ENCODE measurements around the gene SEC61B.
"Not testable (repeated sequence)": the region's sequence is repeated elsewhere in the genome, so short reads cannot be mapped to it uniquely, and the experiment has no call there.

SEC61B gene

GRCh38 chr9:99235069-99235468 is 13.0 kb downstream of the SEC61B start:
- no peak for DNase-seq (ENCODE audit: low read depth in 1 of 2, low spot score in 1 of 2)
- Histone ChIP-seq H3K27me3 (ENCODE audit: insufficient read depth, poor library complexity, severe bottlenecking) (no peaks in the 10 kb centered on the region), H3K4me3 (replicated peaks; ENCODE audit: insufficient read depth, low read length) (no peak overlapping the region), H3K27ac (replicated peaks) (no peak overlapping the region)
- TF ChIP-seq POLR2AphosphoS5 (IDR thresholded peaks at IDR 0.05; ENCODE audit: low read depth) (no peak), SPI1 (IDR thresholded peaks at IDR 0.05; ENCODE audit: borderline replicate concordance, low read depth) (no peak), REST (IDR thresholded peaks at IDR 0.05; ENCODE audit: insufficient replicate concordance, low read depth) (no peak), GABPA (IDR thresholded peaks at IDR 0.05; ENCODE audit: low read depth) (no peak)

- no peak overlapping the region for H3K4me3 ChIP-seq (replicated peaks; ENCODE audit: insufficient read depth, low read length)
- peak overlapping the region; percentile 17; the same call in 1 of the 2 replicates for H3K27ac ChIP-seq (replicated peaks)
Observed at GRCh38 chr9:99235926-99236634, 14.0 kb downstream of the SEC61B start.

GRCh38 chr9:99237356-99237755 is 15.3 kb downstream of the SEC61B start:
- no peak for DNase-seq (ENCODE audit: low read depth in 1 of 2, low spot score in 1 of 2)
- TF ChIP-seq SPI1 (IDR thresholded peaks at IDR 0.05; ENCODE audit: borderline replicate concordance, low read depth) (no peak), REST (IDR thresholded peaks at IDR 0.05; ENCODE audit: insufficient replicate concordance, low read depth) (no peak), GABPA (IDR thresholded peaks at IDR 0.05; ENCODE audit: low read depth) (no peak), CTCF (IDR thresholded peaks at IDR 0.05; ENCODE audit: insufficient read depth, low read length) (no peak), POLR2AphosphoS5 (IDR thresholded peaks at IDR 0.05; ENCODE audit: low read depth) (no peak)
- H3K27ac ChIP-seq (replicated peaks): no peak overlapping the region
- H3K4me3 ChIP-seq (replicated peaks; ENCODE audit: insufficient read depth, low read length): no peak overlapping the region
- no peaks in the 10 kb centered on the region for H3K27me3 ChIP-seq (ENCODE audit: insufficient read depth, poor library complexity, severe bottlenecking)

More at GRCh38 chr9:99235926-99236634, 14.0 kb downstream of the SEC61B start:
- no peaks in the 10 kb centered on the region for H3K27me3 ChIP-seq (ENCODE audit: insufficient read depth, poor library complexity, severe bottlenecking)
- DNase-seq (ENCODE audit: low read depth in 1 of 2, low spot score in 1 of 2): peak in 1 of 2 experiments; percentile 32
- TF ChIP-seq SPI1 (IDR thresholded peaks at IDR 0.05; ENCODE audit: borderline replicate concordance, low read depth) (no peak), GABPA (IDR thresholded peaks at IDR 0.05; ENCODE audit: low read depth) (no peak), REST (IDR thresholded peaks at IDR 0.05; ENCODE audit: insufficient replicate concordance, low read depth) (no peak), POLR2AphosphoS5 (IDR thresholded peaks at IDR 0.05; ENCODE audit: low read depth) (no peak), CTCF (IDR thresholded peaks at IDR 0.05; ENCODE audit: insufficient read depth, low read length) (no peak)

GRCh38 chr9:99237849-99238248 is 15.8 kb downstream of the SEC61B start:
- not testable (repeated sequence) for H3K4me3 ChIP-seq (replicated peaks; ENCODE audit: insufficient read depth, low read length); DNase-seq (ENCODE audit: low read depth in 1 of 2, low spot score in 1 of 2); H3K27ac ChIP-seq (replicated peaks); H3K27me3 ChIP-seq (ENCODE audit: insufficient read depth, poor library complexity, severe bottlenecking)
